GM18873 (cell line): ENCODE data around the gene LYL1.
"Not testable (repeated sequence)": the region's sequence is repeated elsewhere in the genome, so short reads cannot be mapped to it uniquely, and the experiment has no call there.

Experiments used
- ATAC-seq: cut with Tn5 transposase; IDR thresholded peaks from one replicate; pipeline ENCODE4 v1.9.1; 2021; ENCODE audit warnings: mild to moderate bottlenecking, moderate library complexity, moderate number of reproducible peaks; ENCODE audit not compliant: unreplicated experiment, low FRiP score

The LYL1 gene

DNA sequence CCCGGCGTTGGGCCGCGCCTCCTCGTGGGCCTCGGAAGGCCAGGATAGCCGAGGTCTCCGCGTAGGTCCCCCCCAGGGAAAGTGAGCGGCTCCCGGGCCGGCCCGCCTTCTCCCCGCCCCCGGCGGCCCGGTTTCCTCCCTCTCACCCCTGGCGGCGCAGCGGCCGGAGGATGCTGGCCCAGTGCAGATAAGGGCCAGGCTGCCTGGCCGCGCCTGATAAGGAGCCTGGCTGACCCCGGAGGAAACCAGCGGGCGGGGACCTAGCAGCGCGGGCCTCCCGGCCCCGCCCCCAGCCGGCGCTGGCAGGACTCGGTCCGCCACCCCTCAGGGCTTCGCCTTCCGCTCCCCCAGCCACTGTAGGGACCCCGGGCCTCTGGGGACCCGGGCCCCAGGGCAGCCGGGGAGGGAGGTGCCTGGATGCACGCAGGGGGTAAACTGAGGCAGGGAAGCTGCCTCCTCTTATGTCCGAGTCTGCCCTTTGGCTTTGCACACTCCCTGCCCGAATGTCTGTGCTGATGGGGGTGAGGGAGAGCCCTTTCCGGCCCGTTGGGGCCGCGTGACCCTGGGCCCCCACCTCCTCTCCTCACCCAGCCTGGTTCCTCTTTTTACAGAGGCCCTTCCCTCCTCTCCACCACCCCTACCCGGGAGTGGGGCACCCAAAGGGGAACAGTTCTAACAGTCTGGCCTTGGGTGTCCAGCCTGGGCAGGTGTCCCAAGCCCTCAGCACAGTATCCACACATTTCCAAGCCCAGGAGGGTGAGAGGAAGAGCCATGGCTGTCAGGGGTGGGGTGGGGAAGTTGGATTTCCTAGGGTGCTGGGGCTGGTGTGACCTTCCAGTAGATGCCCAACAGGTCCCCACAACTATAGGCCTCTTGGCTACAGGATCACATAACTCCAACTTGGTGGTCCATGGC lies at the start of gene LYL1:
Gene LYL1 (minus strand): TSS at position 193 of the 915 bp plus-strand sequence. CDS start 1,687 bp downstream, outside the sequence.
- ATAC-seq, result no peak

DNA sequence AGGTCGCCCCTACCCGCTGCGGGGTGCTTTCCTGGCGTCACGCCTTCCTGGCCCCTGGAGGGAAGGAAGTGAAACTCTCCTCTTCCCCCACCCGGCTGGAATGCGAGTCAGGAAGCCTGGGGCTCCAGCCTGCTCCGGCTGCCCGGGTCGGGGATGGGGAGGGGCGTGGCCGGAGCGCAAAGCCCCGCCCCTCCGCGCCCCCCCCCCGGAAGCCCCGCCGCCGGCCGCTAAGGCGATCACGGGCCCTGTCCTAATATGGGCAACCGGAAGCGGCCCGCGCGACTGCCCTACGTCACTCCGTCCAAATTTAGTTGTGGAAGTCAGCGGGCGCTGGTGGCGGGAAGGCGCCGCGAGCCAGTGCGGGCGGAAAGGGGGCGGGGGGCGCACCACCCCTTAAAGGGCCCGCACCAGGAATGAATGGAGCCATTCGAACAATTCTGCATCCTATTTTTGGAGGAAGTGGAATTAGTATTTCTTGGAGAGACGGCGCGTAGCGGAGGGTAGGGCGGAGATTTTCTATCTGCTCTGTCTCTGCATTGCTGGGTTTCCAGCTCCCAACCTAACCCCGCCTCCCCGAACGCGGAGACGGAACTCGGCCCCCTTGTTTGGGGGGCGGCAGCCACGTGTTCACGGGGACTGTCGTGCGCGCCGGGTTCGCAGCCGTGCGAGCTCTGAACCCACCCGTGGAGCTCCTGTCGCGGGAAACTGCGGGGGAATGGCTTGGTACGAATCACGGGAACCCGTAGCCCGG lies 49.1 kb upstream of the LYL1 start:
- no peak for ATAC-seq

DNA sequence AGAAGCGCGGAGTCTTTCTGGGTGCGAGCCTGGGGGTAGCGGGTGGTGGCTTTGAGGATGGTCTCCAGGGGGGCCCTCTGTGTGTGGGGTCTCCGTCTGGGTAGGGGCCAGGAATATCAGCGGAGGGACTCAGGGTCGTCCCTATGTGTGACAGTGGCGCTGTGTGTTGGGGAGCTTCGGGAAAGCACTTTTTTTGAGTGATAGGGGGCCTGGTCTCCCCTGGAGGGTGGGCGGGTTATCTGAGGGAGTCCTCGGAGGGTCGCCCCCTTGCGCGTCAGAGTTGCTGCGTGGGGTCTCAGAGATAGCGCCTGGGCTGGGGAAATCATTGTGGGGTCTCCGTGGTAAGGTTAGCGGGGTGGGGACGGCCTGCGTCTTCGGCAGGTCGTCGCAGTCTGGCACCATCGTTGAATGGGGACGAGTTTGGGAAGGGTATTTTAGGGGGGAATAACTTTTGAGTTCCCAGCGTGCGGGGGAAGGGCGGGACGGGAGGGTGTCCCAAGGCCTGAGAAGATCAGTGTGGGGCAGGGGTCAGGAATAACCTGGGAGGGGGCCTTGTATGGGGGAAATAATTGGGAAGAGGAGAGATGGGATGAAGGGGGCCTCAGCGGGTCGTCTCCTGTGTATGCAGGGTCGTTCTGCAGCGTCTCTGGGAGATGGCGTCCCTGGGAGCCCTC lies 48.4 kb upstream of the LYL1 start:
- no peak for ATAC-seq

DNA sequence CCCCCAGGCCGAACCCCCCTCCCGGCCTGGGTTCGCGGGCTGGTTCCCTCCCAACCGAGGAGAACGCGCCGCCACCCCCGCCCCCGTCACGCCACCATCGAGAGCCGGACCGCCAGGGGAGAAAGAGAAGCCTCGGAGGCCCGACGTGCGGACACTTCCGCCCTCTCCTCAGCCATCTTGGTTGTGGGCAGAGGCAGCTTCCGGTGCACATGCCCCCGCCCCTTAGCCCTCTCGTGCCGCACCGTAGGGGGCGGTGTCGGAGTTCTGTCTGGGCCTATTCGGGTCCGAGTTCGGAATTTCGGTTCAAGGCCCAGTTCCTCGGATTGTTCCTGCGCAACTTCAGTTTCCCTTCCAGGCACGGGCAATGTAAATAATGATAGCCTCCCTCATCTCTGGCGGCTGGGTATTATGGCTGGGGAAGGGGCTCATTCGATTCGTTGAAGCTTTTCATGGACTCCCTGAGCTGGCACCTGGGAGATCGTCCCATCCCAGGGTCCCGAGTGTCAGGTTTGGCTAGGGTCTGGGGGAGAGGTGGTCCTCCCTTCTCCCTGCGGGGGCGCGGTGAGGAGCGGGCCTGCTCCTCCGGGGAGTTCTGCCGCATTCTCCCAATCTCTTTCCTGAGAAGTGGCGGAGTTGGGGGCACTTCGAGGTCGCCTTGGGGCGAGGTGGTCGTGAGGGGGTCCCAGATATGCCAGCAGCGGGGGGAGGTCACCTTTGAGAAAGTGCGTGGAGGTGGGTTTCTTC lies 47.7 kb upstream of the LYL1 start, which contains the start of the genes IER2 and STX10:
Gene IER2 (plus strand): TSS at position 225 of the 744 bp plus-strand sequence. CDS start 2,776 bp downstream, outside the sequence.
Gene STX10 (minus strand): TSS at position 189 of the 744 bp plus-strand sequence. CDS start 202 bp downstream, outside the sequence.
- peak; percentile 27 for ATAC-seq

DNA sequence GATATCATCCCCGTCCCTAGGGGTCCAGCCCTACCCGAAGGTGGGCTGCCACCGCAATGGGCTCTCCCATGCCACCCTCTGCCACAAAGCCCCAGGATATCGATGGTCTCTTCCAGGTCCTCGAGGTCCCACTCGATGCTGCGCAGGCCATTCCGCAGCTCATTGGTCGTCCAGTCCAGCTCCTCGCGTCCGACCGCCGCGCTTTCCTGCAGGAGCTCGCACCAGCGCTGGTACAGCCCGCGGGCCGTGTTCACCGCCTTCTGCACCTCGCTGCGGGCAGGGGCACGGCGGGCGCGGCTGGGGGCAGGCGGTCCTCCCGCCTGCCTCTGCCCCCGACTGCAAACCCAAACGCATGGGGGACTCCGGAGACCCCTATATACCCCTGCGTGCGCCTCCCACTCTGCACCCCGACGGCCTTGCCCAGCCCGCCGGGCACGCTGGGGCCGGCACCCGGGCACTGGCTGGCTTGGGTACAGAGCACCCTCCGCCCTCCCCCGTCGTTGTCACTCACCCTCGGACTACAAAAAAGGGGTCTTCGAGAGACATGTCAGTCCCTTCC lies 47.0 kb upstream of the LYL1 start:
- ATAC-seq, result no peak

DNA sequence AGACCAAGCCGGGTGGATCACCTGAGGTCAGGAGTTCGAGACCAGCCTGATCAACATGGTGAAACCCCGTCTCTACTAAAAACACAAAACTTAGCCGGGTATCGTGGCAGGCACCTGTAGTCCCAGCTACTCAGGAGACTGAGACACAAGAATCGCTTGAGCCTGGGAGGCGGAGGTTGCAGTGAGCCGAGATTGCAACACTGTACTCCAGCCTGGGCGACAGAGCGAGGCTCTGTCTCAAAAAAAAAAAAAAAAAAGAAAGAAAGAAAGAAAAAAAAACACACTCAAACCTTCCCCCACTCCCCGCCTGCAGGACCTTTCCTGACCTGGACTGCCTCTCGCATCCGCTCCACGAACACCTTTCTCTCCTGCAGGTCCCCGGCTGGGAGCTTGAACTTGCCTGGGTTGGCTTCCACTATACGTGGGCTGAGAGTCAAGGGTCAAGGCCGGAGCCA lies 46.5 kb upstream of the LYL1 start:
- ATAC-seq, result not testable (repeated sequence)

DNA sequence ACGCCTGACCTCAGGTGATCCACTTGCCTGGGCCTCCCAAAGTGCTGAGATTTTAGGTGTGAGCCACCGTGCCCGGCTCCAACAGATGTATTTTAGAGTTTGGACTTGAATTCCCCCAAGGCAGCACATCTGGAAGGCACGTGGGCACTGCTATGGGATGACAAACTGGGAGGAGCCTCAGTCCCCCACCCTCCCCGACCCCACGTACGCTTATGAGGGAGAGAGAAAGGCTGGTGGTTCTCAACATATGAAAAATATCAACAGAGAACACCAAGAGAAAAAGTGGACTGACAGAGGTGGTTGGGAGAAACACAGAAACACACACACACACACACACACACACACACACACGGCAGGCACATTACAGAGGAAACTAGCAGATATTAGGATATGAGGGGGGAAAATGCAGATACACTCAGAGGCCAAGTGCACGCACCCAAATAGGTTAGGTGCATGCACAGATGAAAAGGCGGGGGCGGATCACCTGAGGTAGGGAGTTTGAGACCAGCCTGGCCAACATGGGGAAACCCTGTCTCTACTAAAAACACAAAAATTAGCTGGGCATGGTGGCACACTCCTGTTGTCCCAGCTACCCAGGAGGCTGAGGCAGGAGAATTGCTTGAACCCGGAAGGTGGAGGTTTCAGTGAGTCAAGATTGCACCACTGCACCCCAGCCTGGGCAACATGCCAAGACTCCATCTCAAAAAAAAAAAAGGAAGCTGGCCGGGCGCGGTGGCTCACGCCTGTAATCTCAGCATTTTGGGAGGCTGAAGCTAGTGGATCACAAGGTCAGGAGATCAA lies 44.3 kb upstream of the LYL1 start:
- no peak for ATAC-seq

DNA sequence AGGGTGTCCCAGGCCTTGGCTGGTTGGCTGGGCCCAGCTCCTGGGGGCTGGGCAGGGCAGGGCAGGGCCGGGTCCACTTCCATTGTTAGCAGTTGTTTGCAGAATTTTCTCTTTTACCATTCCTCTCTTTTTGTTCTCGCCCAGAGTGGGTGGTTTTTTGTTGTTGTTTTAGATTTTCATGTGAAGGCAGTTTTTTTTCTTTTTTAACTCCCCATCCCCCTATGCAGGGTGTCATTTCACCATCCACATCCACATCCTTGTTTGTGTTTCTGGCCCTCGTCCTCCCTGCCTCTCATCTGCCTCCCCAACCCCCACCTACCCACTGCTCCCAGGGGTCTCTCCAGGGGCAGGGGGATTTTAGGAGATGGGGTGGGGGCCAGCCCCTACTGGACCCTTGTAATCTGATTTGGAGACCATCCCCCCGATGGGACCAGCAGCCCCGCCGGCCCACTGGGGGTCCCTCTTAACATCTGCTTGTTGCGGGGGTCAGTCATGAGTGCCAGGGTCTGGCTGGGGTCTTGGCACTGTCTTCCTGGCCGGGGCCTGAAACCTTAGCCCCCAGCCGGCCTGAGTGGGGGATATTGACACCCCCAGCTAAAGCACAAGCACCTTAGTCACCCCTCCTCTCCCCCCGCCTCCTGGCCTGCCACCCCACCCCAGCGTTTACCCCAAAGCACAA lies 37.1 kb upstream of the LYL1 start:
- ATAC-seq, result no peak

DNA sequence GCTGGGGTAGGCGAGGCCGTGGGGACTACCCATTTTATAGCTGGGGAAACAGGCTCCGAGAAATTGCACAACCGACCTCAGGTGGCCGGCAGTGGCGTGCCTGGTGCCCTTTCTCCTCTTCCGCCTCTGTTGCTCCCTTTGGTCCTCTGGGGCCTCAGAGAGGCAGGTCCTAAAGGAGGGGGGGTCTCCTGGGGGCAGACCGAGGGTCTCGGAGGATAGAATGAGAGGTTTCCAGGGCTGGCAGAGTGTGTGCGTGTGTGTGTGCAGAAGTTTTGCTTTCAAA lies 36.2 kb upstream of the LYL1 start:
- no peak for ATAC-seq

DNA sequence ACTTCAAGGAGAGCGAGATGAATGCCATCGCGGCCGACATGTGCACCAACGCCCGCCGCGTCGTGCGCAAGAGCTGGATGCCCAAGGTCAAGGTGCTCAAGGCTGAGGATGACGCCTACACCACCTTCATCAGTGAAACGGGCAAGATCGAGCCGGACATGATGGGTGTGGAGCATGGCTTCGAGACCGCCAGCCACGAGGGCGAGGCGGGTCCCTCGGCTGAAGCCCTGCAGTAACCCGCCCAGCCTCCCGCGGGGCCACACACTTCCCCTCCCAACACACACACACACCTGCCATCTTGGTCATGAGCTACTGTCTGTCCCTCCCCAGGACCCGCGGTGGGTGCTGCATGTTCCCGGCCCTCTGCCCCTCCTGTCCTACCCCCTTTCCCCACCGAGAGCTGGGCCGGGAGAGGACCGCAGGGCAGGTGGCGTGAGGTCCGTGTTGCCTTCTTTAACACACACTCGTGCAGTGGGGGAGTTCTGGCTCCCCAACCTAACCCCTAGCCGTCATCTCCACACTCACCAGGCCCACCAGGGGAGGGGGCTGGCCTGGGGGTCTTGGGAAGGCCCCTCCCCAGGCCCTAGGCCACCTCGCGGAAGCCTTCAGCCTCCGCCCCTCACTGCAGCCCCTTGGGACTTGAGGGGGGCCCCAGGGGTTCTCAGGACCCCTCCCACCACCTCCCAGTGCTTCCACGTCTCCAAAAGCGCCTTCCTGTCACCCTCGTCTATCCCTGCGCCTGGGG lies 35.7 kb upstream of the LYL1 start:
- ATAC-seq, result no peak

DNA sequence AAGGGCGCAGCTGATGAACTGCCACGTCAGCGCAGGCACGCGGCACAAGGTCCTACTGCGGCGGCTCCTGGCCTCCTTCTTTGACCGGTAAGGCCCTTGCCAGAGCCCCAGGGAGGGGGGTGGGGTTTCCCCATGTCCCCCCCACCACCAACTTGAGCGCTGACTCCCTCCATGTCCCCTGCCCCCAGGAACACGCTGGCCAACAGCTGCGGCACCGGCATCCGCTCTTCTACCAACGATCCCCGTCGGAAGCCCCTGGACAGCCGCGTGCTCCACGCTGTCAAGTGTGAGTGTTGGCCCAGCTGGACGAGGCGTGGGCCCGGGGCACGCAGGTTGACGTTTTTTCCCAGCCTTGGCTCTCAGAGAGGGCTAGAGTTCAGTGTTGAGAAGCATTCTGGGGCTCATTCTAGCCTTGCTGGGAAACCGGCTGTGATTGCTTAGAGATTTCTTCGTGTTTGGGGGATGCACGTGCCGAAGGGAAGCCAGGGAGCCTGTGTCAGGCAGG lies 34.7 kb upstream of the LYL1 start:
- no peak for ATAC-seq

DNA sequence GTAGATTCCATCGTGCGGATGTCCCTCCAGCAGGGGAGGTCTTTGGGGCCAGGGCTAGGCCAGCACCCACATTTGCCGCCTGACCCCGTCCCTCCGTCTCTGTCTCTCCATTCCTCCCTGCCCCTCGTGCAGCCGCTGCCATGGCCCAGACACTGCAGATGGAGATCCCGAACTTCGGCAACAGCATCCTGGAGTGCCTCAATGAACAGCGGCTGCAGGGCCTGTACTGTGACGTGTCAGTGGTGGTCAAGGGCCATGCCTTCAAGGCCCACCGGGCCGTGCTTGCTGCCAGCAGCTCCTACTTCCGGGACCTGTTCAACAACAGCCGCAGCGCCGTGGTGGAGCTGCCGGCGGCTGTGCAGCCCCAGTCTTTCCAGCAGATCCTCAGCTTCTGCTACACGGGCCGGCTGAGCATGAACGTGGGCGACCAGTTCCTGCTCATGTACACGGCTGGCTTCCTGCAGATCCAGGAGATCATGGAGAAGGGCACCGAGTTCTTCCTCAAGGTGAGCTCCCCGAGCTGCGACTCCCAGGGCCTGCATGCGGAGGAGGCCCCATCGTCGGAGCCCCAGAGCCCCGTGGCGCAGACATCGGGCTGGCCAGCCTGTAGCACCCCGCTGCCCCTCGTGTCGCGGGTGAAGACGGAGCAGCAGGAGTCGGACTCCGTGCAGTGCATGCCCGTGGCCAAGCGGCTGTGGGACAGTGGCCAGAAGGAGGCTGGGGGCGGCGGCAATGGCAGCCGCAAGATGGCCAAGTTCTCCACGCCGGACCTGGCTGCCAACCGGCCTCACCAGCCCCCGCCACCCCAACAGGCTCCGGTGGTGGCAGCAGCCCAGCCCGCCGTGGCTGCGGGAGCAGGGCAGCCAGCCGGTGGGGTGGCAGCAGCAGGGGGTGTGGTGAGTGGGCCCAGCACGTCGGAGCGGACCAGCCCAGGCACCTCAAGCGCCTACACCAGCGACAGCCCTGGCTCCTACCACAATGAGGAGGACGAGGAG lies 32.7 kb upstream of the LYL1 start:
- no peak for ATAC-seq

DNA sequence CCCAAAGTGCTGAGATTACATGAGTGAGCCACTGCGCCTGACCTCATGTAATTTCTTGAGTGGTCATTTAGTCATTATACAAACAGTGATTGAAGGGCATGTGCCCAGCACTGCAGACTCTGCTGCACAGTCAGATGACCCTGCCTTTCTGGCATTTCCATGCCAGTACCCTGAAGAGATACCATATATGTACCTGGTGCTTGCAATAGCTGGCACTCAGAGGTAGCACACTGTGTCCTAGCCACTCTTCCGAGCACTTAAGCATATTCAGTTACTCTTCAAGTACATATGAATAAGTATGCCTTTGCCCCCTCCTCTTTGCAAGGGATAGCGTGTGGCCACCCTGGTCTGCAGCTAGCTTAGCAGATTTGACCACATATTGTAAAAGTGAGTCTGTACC lies 32.0 kb upstream of the LYL1 start:
- no peak for ATAC-seq

DNA sequence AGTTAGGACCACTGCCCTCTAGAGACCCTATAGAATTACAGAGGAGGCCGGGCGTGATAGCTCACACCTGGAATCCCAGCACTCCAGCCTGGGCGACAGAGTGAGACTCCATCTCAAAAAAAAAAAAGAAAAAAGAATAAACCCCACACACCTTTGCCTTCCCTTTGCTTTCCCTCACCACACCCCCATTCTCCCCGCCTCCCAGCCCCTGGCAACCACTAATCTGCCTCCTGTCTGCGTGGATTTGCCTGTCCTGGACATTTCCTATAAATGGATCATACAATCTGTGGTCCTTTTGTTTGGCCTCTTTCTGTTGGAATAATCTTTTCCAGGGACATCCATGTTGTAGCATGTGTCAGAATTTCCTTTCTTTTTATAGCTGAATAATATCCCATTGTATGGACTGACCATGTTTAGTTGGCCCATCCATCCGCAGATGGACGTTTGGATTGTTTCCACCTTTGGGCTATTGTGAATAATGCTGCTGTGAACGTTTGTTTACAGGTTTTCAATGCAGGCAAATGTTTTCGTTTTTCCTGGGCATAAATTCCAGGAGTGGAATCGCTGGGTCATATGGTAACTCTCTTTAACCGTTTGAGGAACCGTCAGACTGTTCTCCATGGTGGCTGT lies 30.7 kb upstream of the LYL1 start:
- no peak for ATAC-seq

DNA sequence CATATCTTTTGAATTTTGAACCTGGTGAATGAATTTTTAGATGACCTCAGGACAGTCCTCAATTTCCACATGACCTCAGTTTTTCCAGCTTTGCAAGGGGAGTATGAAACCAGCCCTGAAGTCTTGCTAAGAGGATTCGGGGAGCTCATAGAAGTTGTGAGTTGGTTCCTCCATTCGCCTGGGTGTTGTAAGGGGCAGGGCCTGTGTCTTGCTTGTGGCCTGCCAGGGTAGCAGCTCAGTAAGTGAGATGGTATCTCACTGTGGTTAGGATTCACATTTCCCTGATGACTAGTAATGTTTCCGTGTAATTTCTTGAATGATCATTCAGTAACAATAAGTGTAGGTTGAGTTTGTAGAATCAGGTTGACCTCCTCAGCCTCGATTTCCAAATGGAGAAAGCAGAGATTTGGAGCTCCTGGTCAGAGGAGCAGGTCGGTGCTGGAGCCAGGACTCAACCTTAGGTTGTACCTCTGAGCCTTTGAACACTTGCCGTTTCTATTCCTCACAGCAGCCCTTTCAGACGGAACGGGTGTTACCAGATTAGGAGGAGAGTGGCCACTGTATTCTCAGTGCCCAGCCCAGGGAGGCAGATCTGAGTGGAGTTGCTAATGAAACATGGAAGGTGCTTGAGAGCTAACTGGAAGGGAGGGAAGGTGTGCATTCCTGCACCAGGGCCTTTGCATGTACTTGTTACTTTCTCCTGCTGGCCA lies 30.0 kb upstream of the LYL1 start:
- ATAC-seq, result no peak
